Astrocyte (in vitro differentiated cells and primary cell): ENCODE results near the gene ZNF394. TPM values are rescaled to one million over a fixed set of nuclear protein-coding genes. Genes with fewer than 3 reads are reported as not detected.
A peak's percentile ranks its signal among the peaks of the same experiment; 100 is the strongest.

Experiments used
- DNase-seq: peaks from one replicate; pipeline ENCODE4 v3.0.0-alpha.2; 2010; ENCODE audit warnings: low read depth
- FAIRE-seq: peaks from 2 replicates; lab custom pipeline; 2011; peaks lifted over from hg19 to GRCh38; lab: Jason Lieb, UNC
- H2AFZ ChIP-seq: 2 replicates; pipeline ENCODE4 v1.6.0; 2012; ENCODE audit warnings: low read depth, low read length, inconsistent platforms
- H3K27ac ChIP-seq: 2 replicates; pipeline ENCODE4 v1.5.1; 2011; ENCODE audit warnings: low read depth, low read length, inconsistent platforms
- H3K27me3 ChIP-seq: 2 replicates; pipeline ENCODE4 v1.6.0; 2011; ENCODE audit warnings: low read length, inconsistent platforms; ENCODE audit not compliant: insufficient read depth
- H3K36me3 ChIP-seq: 2 replicates; pipeline ENCODE4 v1.5.1; 2011; ENCODE audit warnings: low read length, inconsistent platforms; ENCODE audit not compliant: insufficient read depth
- H3K4me1 ChIP-seq: 2 replicates; pipeline ENCODE4 v1.5.1; 2011; ENCODE audit warnings: low read length, inconsistent platforms; ENCODE audit not compliant: insufficient read depth
- H3K4me2 ChIP-seq: 2 replicates; pipeline ENCODE4 v1.6.0; 2012; ENCODE audit warnings: low read length, inconsistent platforms
- H3K4me3 ChIP-seq: 2 replicates; pipeline ENCODE4 v1.5.1; 2011; ENCODE audit warnings: low read depth, mild to moderate bottlenecking, low read length, inconsistent platforms; ENCODE audit not compliant: insufficient read depth
- H3K79me2 ChIP-seq: 2 replicates; pipeline ENCODE4 v1.6.0; 2012; ENCODE audit warnings: mild to moderate bottlenecking, low read length, inconsistent platforms; ENCODE audit not compliant: insufficient read depth
- H3K9ac ChIP-seq: 2 replicates; pipeline ENCODE4 v1.6.0; 2012; ENCODE audit warnings: mild to moderate bottlenecking, low read length, inconsistent platforms
- H3K9me3 ChIP-seq: 2 replicates; pipeline ENCODE4 v1.5.1; 2012; ENCODE audit warnings: low read depth, mild to moderate bottlenecking, low read length, inconsistent platforms; ENCODE audit not compliant: insufficient read depth
- H4K20me1 ChIP-seq: 2 replicates; pipeline ENCODE4 v1.6.0; 2012; ENCODE audit warnings: low read length, inconsistent platforms; ENCODE audit not compliant: insufficient read depth
- H3K27ac Mint-ChIP-seq: one replicate; pipeline ENCODE4 v1.8.0; 2021; ENCODE audit warnings: mild to moderate bottlenecking, mixed read lengths; ENCODE audit not compliant: unreplicated experiment
- H3K27me3 Mint-ChIP-seq: one replicate; pipeline ENCODE4 v1.8.0; 2021; ENCODE audit warnings: low read depth, mixed read lengths; ENCODE audit not compliant: unreplicated experiment
- H3K36me3 Mint-ChIP-seq: one replicate; pipeline ENCODE4 v1.8.0; 2021; ENCODE audit warnings: low read depth, mixed read lengths; ENCODE audit not compliant: unreplicated experiment
- H3K4me1 Mint-ChIP-seq: one replicate; pipeline ENCODE4 v1.8.0; 2021; ENCODE audit warnings: low read depth, mixed read lengths; ENCODE audit not compliant: unreplicated experiment
- H3K4me3 Mint-ChIP-seq: one replicate; pipeline ENCODE4 v1.8.0; 2021; ENCODE audit warnings: mild to moderate bottlenecking, moderate library complexity, mixed read lengths; ENCODE audit not compliant: unreplicated experiment
- H3K9me3 Mint-ChIP-seq: one replicate; pipeline ENCODE4 v1.8.0; 2021; ENCODE audit warnings: mild to moderate bottlenecking, mixed read lengths; ENCODE audit not compliant: unreplicated experiment
- EZH2 ChIP-seq: IDR thresholded peaks from 2 replicates; pipeline ENCODE4 v1.6.1; 2012; ENCODE audit warnings: mild to moderate bottlenecking, low read length, inconsistent platforms; ENCODE audit not compliant: insufficient read depth
- total RNA-seq: library from RNA; stranded (reverse); gene quantifications from 2 replicates; pipeline ENCODE4 v1.2.1, GENCODE V29; 2021
- TF ChIP-seq, protein P1 (sequence below): IDR thresholded peaks from 2 replicates; pipeline ENCODE4 v1.5.1; 2011; ENCODE audit warnings: low read depth, mild to moderate bottlenecking, inconsistent platforms, low read length, moderate library complexity; ENCODE audit not compliant: insufficient read depth

ZNF394 gene
- total RNA-seq, 1 donor from 2014 or later, result 25.7 TPM

DNA sequence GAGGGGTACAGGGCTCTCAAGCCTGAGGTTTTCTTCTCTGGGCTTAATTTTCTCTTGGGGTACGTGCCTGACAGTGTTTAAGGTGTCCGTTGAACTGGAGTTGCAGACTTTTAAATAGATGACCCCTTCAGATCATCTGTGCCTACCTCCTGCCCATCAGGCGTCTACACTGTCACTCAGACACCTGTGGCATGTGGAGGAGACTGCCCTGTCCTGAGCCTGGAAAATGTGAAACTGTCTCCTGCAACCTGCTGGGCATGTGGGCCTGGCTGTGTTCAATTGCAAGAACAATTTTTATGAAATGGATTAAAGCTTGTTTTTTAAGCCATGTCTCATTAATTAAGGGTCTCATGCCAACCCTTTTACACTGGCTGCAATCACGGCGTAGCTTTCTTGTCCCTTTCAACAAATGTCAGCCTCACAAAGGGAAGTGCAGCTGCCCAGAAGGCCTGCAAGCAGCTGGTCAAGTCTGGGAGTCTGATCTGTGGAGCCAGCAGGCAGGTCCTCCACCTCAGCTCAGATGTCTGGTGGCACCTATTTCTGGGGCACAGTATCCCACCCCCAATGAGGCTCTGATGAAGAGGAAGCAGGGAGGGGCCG lies 42.9 kb downstream of the ZNF394 start:
- no peak for FAIRE-seq
- H3K36me3 Mint-ChIP-seq, result peaks cover 26% of the 10 kb centered on the region
- H2AFZ ChIP-seq, result no peak overlapping the region
- H3K27me3 ChIP-seq, result no peaks in the 10 kb centered on the region
- H3K9ac ChIP-seq, result no peak overlapping the region
- TF ChIP-seq, protein P1, sequence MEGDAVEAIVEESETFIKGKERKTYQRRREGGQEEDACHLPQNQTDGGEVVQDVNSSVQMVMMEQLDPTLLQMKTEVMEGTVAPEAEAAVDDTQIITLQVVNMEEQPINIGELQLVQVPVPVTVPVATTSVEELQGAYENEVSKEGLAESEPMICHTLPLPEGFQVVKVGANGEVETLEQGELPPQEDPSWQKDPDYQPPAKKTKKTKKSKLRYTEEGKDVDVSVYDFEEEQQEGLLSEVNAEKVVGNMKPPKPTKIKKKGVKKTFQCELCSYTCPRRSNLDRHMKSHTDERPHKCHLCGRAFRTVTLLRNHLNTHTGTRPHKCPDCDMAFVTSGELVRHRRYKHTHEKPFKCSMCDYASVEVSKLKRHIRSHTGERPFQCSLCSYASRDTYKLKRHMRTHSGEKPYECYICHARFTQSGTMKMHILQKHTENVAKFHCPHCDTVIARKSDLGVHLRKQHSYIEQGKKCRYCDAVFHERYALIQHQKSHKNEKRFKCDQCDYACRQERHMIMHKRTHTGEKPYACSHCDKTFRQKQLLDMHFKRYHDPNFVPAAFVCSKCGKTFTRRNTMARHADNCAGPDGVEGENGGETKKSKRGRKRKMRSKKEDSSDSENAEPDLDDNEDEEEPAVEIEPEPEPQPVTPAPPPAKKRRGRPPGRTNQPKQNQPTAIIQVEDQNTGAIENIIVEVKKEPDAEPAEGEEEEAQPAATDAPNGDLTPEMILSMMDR, result no peak
- no peaks in the 10 kb centered on the region for H3K4me1 ChIP-seq
- no peaks in the 10 kb centered on the region for H3K27me3 Mint-ChIP-seq
- no peak for DNase-seq
- H3K4me1 Mint-ChIP-seq, result peaks cover 7% of the 10 kb centered on the region
- no peak overlapping the region for H3K4me3 Mint-ChIP-seq
- H3K27ac ChIP-seq, result no peak overlapping the region
- no peak overlapping the region for H3K4me3 ChIP-seq
- peak overlapping the region; percentile 58 for H3K27ac Mint-ChIP-seq
- H3K79me2 ChIP-seq, result peaks cover 82% of the 10 kb centered on the region
- H3K9me3 Mint-ChIP-seq, result no peaks in the 10 kb centered on the region
- H3K36me3 ChIP-seq, result peaks cover 28% of the 10 kb centered on the region
- no peaks in the 10 kb centered on the region for H3K9me3 ChIP-seq
- no peak overlapping the region for H3K4me2 ChIP-seq
- H4K20me1 ChIP-seq, result peaks cover 74% of the 10 kb centered on the region

DNA sequence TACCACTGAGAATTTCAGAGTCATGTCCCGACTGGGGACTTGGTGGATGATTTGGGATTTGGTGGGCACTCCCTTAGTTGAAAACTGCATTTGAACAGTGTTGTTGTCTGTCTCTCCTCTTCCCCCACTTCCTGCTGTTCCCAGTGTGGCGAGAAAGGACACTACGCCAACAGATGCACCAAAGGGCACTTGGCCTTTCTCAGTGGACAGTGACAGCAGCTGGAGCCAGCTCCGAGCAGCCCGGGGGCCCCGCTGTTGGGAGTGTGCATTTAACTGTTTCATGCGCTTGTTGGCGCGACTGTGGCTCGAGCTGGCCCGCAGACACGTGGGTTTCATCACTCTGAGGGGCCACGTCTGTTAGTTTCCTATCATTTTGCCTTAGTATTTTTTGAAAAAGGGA lies 43.8 kb downstream of the ZNF394 start:
- Histone ChIP-seq H3K36me3 (peaks cover 28% of the 10 kb centered on the region), H2AFZ (no peak overlapping the region), H4K20me1 (peaks cover 68% of the 10 kb centered on the region), H3K79me2 (peaks cover 74% of the 10 kb centered on the region), H3K27me3 (no peaks in the 10 kb centered on the region), H3K9me3 (no peaks in the 10 kb centered on the region), H3K9ac (no peak overlapping the region), H3K27ac (no peak overlapping the region), H3K4me2 (no peak overlapping the region), H3K4me3 (no peak overlapping the region), H3K4me1 (no peaks in the 10 kb centered on the region)
- FAIRE-seq (no peak), DNase-seq (no peak)
- Mint-ChIP-seq H3K4me3 (no peak overlapping the region), H3K9me3 (no peaks in the 10 kb centered on the region), H3K36me3 (peaks cover 26% of the 10 kb centered on the region), H3K4me1 (peaks cover 7% of the 10 kb centered on the region), H3K27me3 (no peaks in the 10 kb centered on the region), H3K27ac (no peak overlapping the region)
- no peak for TF ChIP-seq EZH2
- TF ChIP-seq, protein P1, result no peak

DNA sequence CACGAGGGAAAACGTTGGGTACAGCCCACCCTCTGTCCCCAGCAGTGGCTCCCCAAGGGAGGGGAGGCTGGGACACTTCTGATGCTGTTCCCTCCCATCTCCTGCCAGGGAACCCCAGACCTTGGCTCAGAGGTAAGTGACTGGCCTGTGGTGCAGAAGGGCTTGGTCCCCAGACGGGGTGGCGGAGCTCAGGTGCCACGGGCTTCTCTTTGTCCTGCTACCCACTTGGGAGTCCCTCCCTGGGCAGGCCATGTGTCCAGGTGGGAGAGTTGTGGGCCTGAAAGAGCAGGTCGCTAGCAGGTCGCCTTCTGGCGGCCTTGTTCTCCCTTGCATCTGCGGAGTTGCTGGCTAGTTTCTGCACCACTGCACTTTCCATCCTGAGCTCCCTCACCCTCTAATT lies 44.2 kb downstream of the ZNF394 start:
- Histone ChIP-seq H3K36me3 (peaks cover 32% of the 10 kb centered on the region), H3K9me3 (no peaks in the 10 kb centered on the region), H3K27me3 (no peaks in the 10 kb centered on the region), H3K4me1 (no peaks in the 10 kb centered on the region), H3K27ac (no peak overlapping the region), H3K79me2 (peaks cover 70% of the 10 kb centered on the region), H3K4me2 (no peak overlapping the region), H3K9ac (no peak overlapping the region), H4K20me1 (peaks cover 64% of the 10 kb centered on the region), H2AFZ (no peak overlapping the region), H3K4me3 (no peak overlapping the region)
- TF ChIP-seq, protein P1, result no peak
- no peak for TF ChIP-seq EZH2
- DNase-seq, result no peak
- H3K9me3 Mint-ChIP-seq, result no peaks in the 10 kb centered on the region
- H3K4me1 Mint-ChIP-seq, result peaks cover 7% of the 10 kb centered on the region
- no peak overlapping the region for H3K4me3 Mint-ChIP-seq
- FAIRE-seq, result no peak
- peaks cover 26% of the 10 kb centered on the region for H3K36me3 Mint-ChIP-seq
- no peak overlapping the region for H3K27ac Mint-ChIP-seq
- no peaks in the 10 kb centered on the region for H3K27me3 Mint-ChIP-seq
